ENCODE data around the gene ANKRD60. TPM values are rescaled to one million over a fixed set of nuclear protein-coding genes. Genes with fewer than 3 reads are reported as not detected.

Gene ANKRD60
- total RNA-seq, 2 donors from 2014 or later = 0.80 TPM; not detected in 1

- no peaks in the 10 kb centered on the region for H3K27me3 ChIP-seq (replicated peaks; ENCODE audit: insufficient read depth)
- no peak overlapping the region for H3K4me3 ChIP-seq
- H3K4me1 ChIP-seq (replicated peaks) = no peaks in the 10 kb centered on the region
- H3K9me3 ChIP-seq = no peaks in the 10 kb centered on the region
- TF ChIP-seq POLR2AphosphoS5 (IDR thresholded peaks at IDR 0.05) = no peak
- TF ChIP-seq POLR2A (IDR thresholded peaks at IDR 0.05) = no peak
- no peak for TF ChIP-seq CTCF (IDR thresholded peaks at IDR 0.05)
- H3K36me3 ChIP-seq = no peaks in the 10 kb centered on the region
- no peak overlapping the region for H3K27ac ChIP-seq
- intact Hi-C loops (cut with DNase I) = loop anchor here (1.0 kb wide), 1 partner anchor 613 kb away; no protein-coding TSS in a partner anchor
- WGBS = 86% methylated on average over 7 of the region's 7 CpGs
- no peak for DNase-seq (ENCODE audit: low spot score)
These were observed 18.1 kb downstream of the ANKRD60 start for GRCh38 chr20:58210398-58210747.

GRCh38 chr20:58209652-58210397 lies 18.6 kb downstream of the ANKRD60 start:
- WGBS = 6% methylated on average over 46 of the region's 46 CpGs
- no peak for TF ChIP-seq POLR2A (IDR thresholded peaks at IDR 0.05)
- peak; percentile 69 for TF ChIP-seq POLR2AphosphoS5 (IDR thresholded peaks at IDR 0.05)
- TF ChIP-seq CTCF (IDR thresholded peaks at IDR 0.05) = peak; percentile 100
- H3K9me3 ChIP-seq = no peaks in the 10 kb centered on the region
- H3K4me3 ChIP-seq = no peak overlapping the region
- no peak overlapping the region for H3K27ac ChIP-seq
- H3K36me3 ChIP-seq = no peaks in the 10 kb centered on the region
- H3K4me1 ChIP-seq (replicated peaks) = no peaks in the 10 kb centered on the region
- intact Hi-C loops (cut with DNase I) = loop anchor here (1.0 to 2.0 kb wide), 2 partner anchors 613 to 695 kb away; no protein-coding TSS in a partner anchor
- DNase-seq (ENCODE audit: low spot score) = peak; percentile 72
- H3K27me3 ChIP-seq (replicated peaks; ENCODE audit: insufficient read depth) = no peaks in the 10 kb centered on the region

- Histone ChIP-seq H3K27me3 (replicated peaks; ENCODE audit: insufficient read depth) (no peaks in the 10 kb centered on the region), H3K36me3 (no peaks in the 10 kb centered on the region), H3K27ac (no peak overlapping the region), H3K4me3 (no peak overlapping the region), H3K4me1 (replicated peaks) (no peaks in the 10 kb centered on the region), H3K9me3 (no peaks in the 10 kb centered on the region)
- no peak for DNase-seq (ENCODE audit: low spot score)
- WGBS = 97% methylated on average over 8 of the region's 8 CpGs
- no peak for TF ChIP-seq CTCF (IDR thresholded peaks at IDR 0.05)
- TF ChIP-seq POLR2AphosphoS5 (IDR thresholded peaks at IDR 0.05) = no peak
- no peak for TF ChIP-seq POLR2A (IDR thresholded peaks at IDR 0.05)
- intact Hi-C loops (cut with DNase I) = loop anchor here (2.0 kb wide), 1 partner anchor 694 kb away; no protein-coding TSS in a partner anchor
These were observed 19.5 kb downstream of the ANKRD60 start for GRCh38 chr20:58208944-58209343.

GRCh38 chr20:58205850-58206249 lies 22.6 kb downstream of the ANKRD60 start:
- H3K27me3 ChIP-seq (replicated peaks; ENCODE audit: insufficient read depth) = no peaks in the 10 kb centered on the region
- intact Hi-C loops (cut with DNase I) = no loop called here
- H3K4me1 ChIP-seq (replicated peaks) = no peaks in the 10 kb centered on the region
- H3K27ac ChIP-seq = no peak overlapping the region
- WGBS = 90% methylated on average over 31 of the region's 31 CpGs
- no peaks in the 10 kb centered on the region for H3K9me3 ChIP-seq
- H3K4me3 ChIP-seq = no peak overlapping the region
- H3K36me3 ChIP-seq = no peaks in the 10 kb centered on the region
- DNase-seq (ENCODE audit: low spot score) = no peak
- TF ChIP-seq POLR2AphosphoS5 (IDR thresholded peaks at IDR 0.05) (no peak), CTCF (IDR thresholded peaks at IDR 0.05) (no peak), POLR2A (IDR thresholded peaks at IDR 0.05) (no peak)

- DNase-seq (ENCODE audit: low spot score) = no peak
- Histone ChIP-seq H3K27me3 (replicated peaks; ENCODE audit: insufficient read depth) (no peaks in the 10 kb centered on the region), H3K36me3 (no peaks in the 10 kb centered on the region), H3K9me3 (no peaks in the 10 kb centered on the region), H3K4me1 (replicated peaks) (no peaks in the 10 kb centered on the region), H3K27ac (no peak overlapping the region), H3K4me3 (no peak overlapping the region)
- no peak for TF ChIP-seq POLR2AphosphoS5 (IDR thresholded peaks at IDR 0.05)
- no peak for TF ChIP-seq POLR2A (IDR thresholded peaks at IDR 0.05)
- TF ChIP-seq CTCF (IDR thresholded peaks at IDR 0.05) = no peak
- intact Hi-C loops (cut with DNase I) = no loop called here
These were observed 26.4 kb downstream of the ANKRD60 start for GRCh38 chr20:58202044-58202443.
